ENCODE measurements around the gene LIN28B. TPM values are rescaled to one million over a fixed set of nuclear protein-coding genes. Genes with fewer than 3 reads are reported as not detected.

The LIN28B gene
- polyA plus RNA-seq, 2 of the 4 experiments (the other 2 are of a cell fraction) = 3.6 to 7.2 TPM

- no peak for ATAC-seq
- H3K9me3 ChIP-seq = no peaks in the 10 kb centered on the region
- TF ChIP-seq REST (IDR thresholded peaks at IDR 0.05) (no peak), TFCP2L1 (CRISPR knock-in tag; IDR thresholded peaks at IDR 0.05) (no peak), RCOR1 (IDR thresholded peaks at IDR 0.05; ENCODE audit: low read depth, low read length) (no peak), CBX2 (IDR thresholded peaks at IDR 0.05; ENCODE audit: borderline replicate concordance, low read depth) (no peak), MAX (IDR thresholded peaks at IDR 0.05) (no peak), JUN (IDR thresholded peaks at IDR 0.05) (no peak), ZNF302 (CRISPR knock-in tag; IDR thresholded peaks at IDR 0.05) (no peak), BHLHE40 (IDR thresholded peaks at IDR 0.05; ENCODE audit: low read depth, low read length) (no peak), ZSCAN20 (CRISPR knock-in tag; IDR thresholded peaks at IDR 0.05) (no peak), RFX5 (IDR thresholded peaks at IDR 0.05) (no peak)
- peaks cover 4% of the 10 kb centered on the region; the same call in 2 of the 3 replicates for H3K4me1 ChIP-seq
- DNase-seq (ENCODE audit: low read depth in 1 of 2, low spot score in 1 of 2) = no peak
- no peak overlapping the region for H3K27ac ChIP-seq
- WGBS (ENCODE audit: missing lambda C conversion rate) = 89% methylated on average over 1 of the region's 1 CpG
- no peak overlapping the region for H3K4me3 ChIP-seq
- H3K4me2 ChIP-seq = no peak overlapping the region
- ChIA-PET POLR2A (no interaction called here), CTCF (no interaction called here)
- no peak for FAIRE-seq
Measured at GRCh38 chr6:105034470-105034869, 77.6 kb downstream of the LIN28B start.

- Histone ChIP-seq H3K9me3 (no peaks in the 10 kb centered on the region), H3K27ac (no peak overlapping the region), H3K4me1 (peaks cover 10% of the 10 kb centered on the region; the same call in 2 of the 3 replicates), H3K4me2 (no peak overlapping the region), H3K4me3 (no peak overlapping the region)
- CTCF ChIA-PET = interaction anchor here (0.6 kb wide), 1 partner anchor 56 kb away, joined by 3 read pairs; no protein-coding TSS in a partner anchor
- POLR2A ChIA-PET = interaction anchor here (0.6 kb wide), 1 partner anchor 183 kb away, joined by 3 read pairs; no protein-coding TSS in a partner anchor
- no peak for DNase-seq (ENCODE audit: low read depth in 1 of 2, low spot score in 1 of 2)
- FAIRE-seq = no peak
- no peak for TF ChIP-seq ESRRA (IDR thresholded peaks at IDR 0.05; ENCODE audit: borderline replicate concordance, low read length)
- TF ChIP-seq ZNF302 (CRISPR knock-in tag; IDR thresholded peaks at IDR 0.05) = no peak
- TF ChIP-seq RFX5 (IDR thresholded peaks at IDR 0.05) = no peak
- no peak for TF ChIP-seq CBX8 (IDR thresholded peaks at IDR 0.05)
- no peak for TF ChIP-seq NFE2L2 (conservative IDR thresholded peaks at IDR 0.05; ENCODE audit: low read length)
- no peak for TF ChIP-seq CEBPB (IDR thresholded peaks at IDR 0.05)
- no peak for TF ChIP-seq NR3C1 (IDR thresholded peaks at IDR 0.05)
- no peak for TF ChIP-seq ZC3H11A (IDR thresholded peaks at IDR 0.05)
- TF ChIP-seq PBX3 (IDR thresholded peaks at IDR 0.05) = no peak
- TF ChIP-seq, protein P1, sequence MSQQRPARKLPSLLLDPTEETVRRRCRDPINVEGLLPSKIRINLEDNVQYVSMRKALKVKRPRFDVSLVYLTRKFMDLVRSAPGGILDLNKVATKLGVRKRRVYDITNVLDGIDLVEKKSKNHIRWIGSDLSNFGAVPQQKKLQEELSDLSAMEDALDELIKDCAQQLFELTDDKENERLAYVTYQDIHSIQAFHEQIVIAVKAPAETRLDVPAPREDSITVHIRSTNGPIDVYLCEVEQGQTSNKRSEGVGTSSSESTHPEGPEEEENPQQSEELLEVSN (IDR thresholded peaks at IDR 0.05; ENCODE audit: borderline replicate concordance, low read depth) = no peak
- no peak for TF ChIP-seq SMC3 (IDR thresholded peaks at IDR 0.05)
- TF ChIP-seq, protein P2, sequence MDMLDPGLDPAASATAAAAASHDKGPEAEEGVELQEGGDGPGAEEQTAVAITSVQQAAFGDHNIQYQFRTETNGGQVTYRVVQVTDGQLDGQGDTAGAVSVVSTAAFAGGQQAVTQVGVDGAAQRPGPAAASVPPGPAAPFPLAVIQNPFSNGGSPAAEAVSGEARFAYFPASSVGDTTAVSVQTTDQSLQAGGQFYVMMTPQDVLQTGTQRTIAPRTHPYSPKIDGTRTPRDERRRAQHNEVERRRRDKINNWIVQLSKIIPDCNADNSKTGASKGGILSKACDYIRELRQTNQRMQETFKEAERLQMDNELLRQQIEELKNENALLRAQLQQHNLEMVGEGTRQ (IDR thresholded peaks at IDR 0.05) = no peak
- no peak for TF ChIP-seq MAZ (IDR thresholded peaks at IDR 0.05; ENCODE audit: borderline replicate concordance, low read depth, low read length)
- TF ChIP-seq HOXB5 (CRISPR knock-in tag; IDR thresholded peaks at IDR 0.05) = no peak
- TF ChIP-seq SREBF2 (IDR thresholded peaks at IDR 0.05) = no peak
- TF ChIP-seq CBX2 (IDR thresholded peaks at IDR 0.05; ENCODE audit: borderline replicate concordance, low read depth) = no peak
- no peak for TF ChIP-seq MAFK (IDR thresholded peaks at IDR 0.05; ENCODE audit: partially characterized antibody)
- no peak for TF ChIP-seq CHD4 (IDR thresholded peaks at IDR 0.05; ENCODE audit: borderline replicate concordance)
- ATAC-seq = no peak
Measured at GRCh38 chr6:105035299-105035698, 78.4 kb downstream of the LIN28B start.
